Mesendoderm (in vitro differentiated cells): Measurements from ENCODE around the gene RAB11FIP4.
A peak's percentile ranks its signal among the peaks of the same experiment; 100 is the strongest.

Experiments used
- DNase-seq: peaks from one replicate; pipeline ENCODE4 v3.0.0; 2013
- H2AK5ac ChIP-seq: 2 replicates; pipeline ENCODE4 v1.6.1; 2013; ENCODE audit warnings: low read length, inconsistent platforms
- H2BK120ac ChIP-seq: 2 replicates; pipeline ENCODE4 v1.6.1; 2013; ENCODE audit warnings: low read depth, mild to moderate bottlenecking, low read length, moderate library complexity, mixed read lengths
- H2BK15ac ChIP-seq: replicated peaks from 2 replicates; pipeline ENCODE4 v1.6.1; 2013; ENCODE audit warnings: low read depth, mild to moderate bottlenecking, moderate library complexity
- H2BK5ac ChIP-seq: 2 replicates; pipeline ENCODE4 v1.6.1; 2013; ENCODE audit warnings: low read length, inconsistent platforms
- H3K18ac ChIP-seq: 2 replicates; pipeline ENCODE4 v1.6.1; 2013; ENCODE audit warnings: mild to moderate bottlenecking, low read length, mixed read lengths
- H3K23ac ChIP-seq: one replicate; pipeline ENCODE4 v1.6.1; 2013; ENCODE audit warnings: low read length
- H3K27ac ChIP-seq: 2 replicates; pipeline ENCODE4 v1.5.1; 2013; ENCODE audit warnings: low read depth, mild to moderate bottlenecking, inconsistent platforms, low read length, moderate library complexity
- H3K27me3 ChIP-seq: 2 replicates; pipeline ENCODE4 v1.6.1; 2013; ENCODE audit warnings: low read length, control low read depth, mild to moderate bottlenecking, inconsistent platforms; ENCODE audit not compliant: insufficient read depth, poor library complexity
- H3K36me3 ChIP-seq: 2 replicates; pipeline ENCODE4 v1.6.1; 2013; ENCODE audit warnings: low read length, inconsistent platforms; ENCODE audit not compliant: control insufficient read depth, insufficient read depth
- H3K4ac ChIP-seq: one replicate; pipeline ENCODE4 v1.6.1; 2013; ENCODE audit warnings: low read depth, mild to moderate bottlenecking, low read length, moderate library complexity
- H3K4me1 ChIP-seq: 2 replicates; pipeline ENCODE4 v1.6.1; 2013; ENCODE audit warnings: low read depth, low read length, inconsistent platforms; ENCODE audit not compliant: control insufficient read depth
- H3K4me2 ChIP-seq: 2 replicates; pipeline ENCODE4 v1.6.1; 2013; ENCODE audit warnings: low read length
- H3K4me3 ChIP-seq: 2 replicates; pipeline ENCODE4 v1.5.1; 2013; ENCODE audit warnings: mild to moderate bottlenecking, low read length
- H3K56ac ChIP-seq: one replicate; pipeline ENCODE4 v1.6.1; 2013; ENCODE audit warnings: low read length
- H3K79me1 ChIP-seq: 2 replicates; pipeline ENCODE4 v1.6.1; 2013; ENCODE audit warnings: low read length, inconsistent platforms
- H3K79me2 ChIP-seq: 2 replicates; pipeline ENCODE4 v1.6.1; 2013; ENCODE audit warnings: mild to moderate bottlenecking, low read length; ENCODE audit not compliant: control insufficient read depth, insufficient read depth
- H3K9ac ChIP-seq: 2 replicates; pipeline ENCODE4 v1.6.1; 2013; ENCODE audit warnings: low read length, inconsistent platforms
- H4K5ac ChIP-seq: one replicate; pipeline ENCODE4 v1.6.1; 2013; ENCODE audit warnings: low read length
- H4K8ac ChIP-seq: one replicate; pipeline ENCODE4 v1.6.1; 2013; ENCODE audit warnings: low read depth, mild to moderate bottlenecking, control low read depth, low read length, moderate library complexity
- WGBS: extraction: QIAGEN DNeasy Blood & Tissue Kit; methylation state at CpG from one replicate; pipeline ENCODE4 v1.1.7; 2013; ENCODE audit warnings: low lambda C conversion rate, missing lambda C conversion rate; ENCODE audit not compliant: insufficient coverage; ENCODE audit errors: extremely low coverage; 5-methylcytosine and 5-hydroxymethylcytosine counted together

RAB11FIP4 gene

GRCh38 chr17:31534223-31534888 is 142.9 kb downstream of the RAB11FIP4 start:
- peak; percentile 66 for DNase-seq
- H3K56ac ChIP-seq: no peak overlapping the region
- no peak overlapping the region for H2BK120ac ChIP-seq
- no peak overlapping the region for H4K8ac ChIP-seq
- no peak overlapping the region for H3K4me2 ChIP-seq
- no peaks in the 10 kb centered on the region for H3K4me1 ChIP-seq
- no peak overlapping the region for H2BK5ac ChIP-seq
- H3K9ac ChIP-seq: no peak overlapping the region
- H3K23ac ChIP-seq: no peak overlapping the region
- no peaks in the 10 kb centered on the region for H3K36me3 ChIP-seq
- no peaks in the 10 kb centered on the region for H3K79me1 ChIP-seq
- H3K4me3 ChIP-seq: no peak overlapping the region
- H3K27ac ChIP-seq: no peak overlapping the region
- no peak overlapping the region for H2AK5ac ChIP-seq
- no peak overlapping the region for H3K4ac ChIP-seq
- no peak overlapping the region for H3K18ac ChIP-seq
- H3K27me3 ChIP-seq: no peaks in the 10 kb centered on the region
- WGBS: no CpG with 5 or more reads among the region's 10 CpGs
- no peak overlapping the region for H2BK15ac ChIP-seq
- H3K79me2 ChIP-seq: no peaks in the 10 kb centered on the region
- no peak overlapping the region for H4K5ac ChIP-seq

GRCh38 chr17:31535581-31535981 is 144.1 kb downstream of the RAB11FIP4 start:
- no peaks in the 10 kb centered on the region for H3K79me1 ChIP-seq
- no peaks in the 10 kb centered on the region for H3K36me3 ChIP-seq
- no peak overlapping the region for H3K4ac ChIP-seq
- H2BK15ac ChIP-seq: no peak overlapping the region
- no peak overlapping the region for H2BK120ac ChIP-seq
- H3K9ac ChIP-seq: no peak overlapping the region
- DNase-seq: no peak
- no peaks in the 10 kb centered on the region for H3K4me1 ChIP-seq
- H2AK5ac ChIP-seq: no peak overlapping the region
- H3K4me3 ChIP-seq: no peak overlapping the region
- H3K56ac ChIP-seq: no peak overlapping the region
- no peak overlapping the region for H4K5ac ChIP-seq
- no CpG with 5 or more reads among the region's 2 CpGs for WGBS
- H3K18ac ChIP-seq: no peak overlapping the region
- H3K27me3 ChIP-seq: no peaks in the 10 kb centered on the region
- H3K79me2 ChIP-seq: no peaks in the 10 kb centered on the region
- no peak overlapping the region for H3K27ac ChIP-seq
- no peak overlapping the region for H3K4me2 ChIP-seq
- H2BK5ac ChIP-seq: no peak overlapping the region
- H4K8ac ChIP-seq: no peak overlapping the region
- H3K23ac ChIP-seq: no peak overlapping the region

- Histone ChIP-seq H3K4me1 (no peaks in the 10 kb centered on the region), H3K18ac (no peak overlapping the region), H4K8ac (no peak overlapping the region), H2BK120ac (no peak overlapping the region), H3K56ac (no peak overlapping the region), H3K36me3 (no peaks in the 10 kb centered on the region), H2BK5ac (no peak overlapping the region), H4K5ac (no peak overlapping the region), H3K4ac (no peak overlapping the region), H3K4me3 (no peak overlapping the region), H2AK5ac (no peak overlapping the region), H3K27me3 (no peaks in the 10 kb centered on the region), H2BK15ac (no peak overlapping the region), H3K79me1 (no peaks in the 10 kb centered on the region), H3K27ac (no peak overlapping the region), H3K9ac (no peak overlapping the region), H3K79me2 (no peaks in the 10 kb centered on the region), H3K23ac (no peak overlapping the region), H3K4me2 (no peak overlapping the region)
- DNase-seq: no peak
- no CpG with 5 or more reads among the region's 5 CpGs for WGBS
These were observed 145.0 kb downstream of the RAB11FIP4 start for GRCh38 chr17:31536451-31536850.

GRCh38 chr17:31537565-31538011 is 146.1 kb downstream of the RAB11FIP4 start:
- no peak overlapping the region for H2BK120ac ChIP-seq

GRCh38 chr17:31538080-31538762 is 146.7 kb downstream of the RAB11FIP4 start:
- Histone ChIP-seq H3K56ac (no peak overlapping the region), H3K79me2 (no peaks in the 10 kb centered on the region), H3K4me3 (no peak overlapping the region), H2BK120ac (no peak overlapping the region), H3K27me3 (no peaks in the 10 kb centered on the region), H3K27ac (no peak overlapping the region), H4K5ac (no peak overlapping the region), H3K79me1 (no peaks in the 10 kb centered on the region), H3K4me2 (no peak overlapping the region), H3K4ac (no peak overlapping the region), H4K8ac (no peak overlapping the region), H2AK5ac (no peak overlapping the region), H2BK5ac (no peak overlapping the region), H3K18ac (no peak overlapping the region), H3K9ac (no peak overlapping the region), H3K23ac (no peak overlapping the region), H3K4me1 (no peaks in the 10 kb centered on the region), H2BK15ac (no peak overlapping the region), H3K36me3 (no peaks in the 10 kb centered on the region)
- DNase-seq: no peak
- no CpG with 5 or more reads among the region's 7 CpGs for WGBS

More at GRCh38 chr17:31537565-31538011, 146.1 kb downstream of the RAB11FIP4 start:
- Histone ChIP-seq H3K9ac (no peak overlapping the region), H3K27ac (no peak overlapping the region), H3K18ac (no peak overlapping the region), H3K4me3 (no peak overlapping the region), H3K79me1 (no peaks in the 10 kb centered on the region), H4K8ac (no peak overlapping the region), H3K79me2 (no peaks in the 10 kb centered on the region), H2AK5ac (no peak overlapping the region), H3K27me3 (no peaks in the 10 kb centered on the region), H4K5ac (no peak overlapping the region), H3K56ac (no peak overlapping the region), H3K23ac (no peak overlapping the region), H3K4ac (no peak overlapping the region), H2BK5ac (no peak overlapping the region), H3K4me2 (no peak overlapping the region), H3K4me1 (no peaks in the 10 kb centered on the region), H3K36me3 (no peaks in the 10 kb centered on the region), H2BK15ac (no peak overlapping the region)
- no peak for DNase-seq
- no CpG with 5 or more reads among the region's 9 CpGs for WGBS
